HepG2 (cell line): Measurements from ENCODE around the gene C10orf67. TPM values are rescaled to one million over a fixed set of nuclear protein-coding genes. Genes with fewer than 3 reads are reported as not detected.

ENCODE experiments used
- ATAC-seq: fragments of 200-7000 bp; cut with Tn5 transposase; 3 replicates; pipeline ENCODE4 v1.9.1; 2020; ENCODE audit warnings: mild to moderate bottlenecking, moderate library complexity
- BruUV-seq: library from RNA; stranded (reverse); fragments of 400-500 nt; replicated peaks from 2 replicates; lab custom pipeline; 2021; lab: Mats Ljungman, UMichigan
- CTCF ChIA-PET: fragments of 300-600 bp; formaldehyde crosslinking; extraction: SDS; loops from one replicate; lab custom pipeline; 2021; ENCODE audit warnings: low total read pairs, inconsistent platforms, low intra/inter-chr PET ratio; lab: Yijun Ruan, JAX
- POLR2A ChIA-PET: fragments of 350-600 bp; sonication (Branson Sonifier 250); formaldehyde crosslinking; loops from one replicate; lab custom pipeline; 2020; ENCODE audit warnings: antibody characterized with exemption, inconsistent platforms; lab: Yijun Ruan, JAX
- DNase-seq: peaks from one replicate; pipeline ENCODE4 v3.0.0-alpha.2; 2015; ENCODE audit warnings: low spot score
- FAIRE-seq: peaks from 3 replicates; lab custom pipeline; 2011; peaks lifted over from hg19 to GRCh38; lab: Jason Lieb, UNC
- H2AFZ ChIP-seq: one replicate; pipeline ENCODE4 v1.6.1; 2011; ENCODE audit warnings: low read length, inconsistent platforms
- H3K27ac ChIP-seq: fragments of 300-600 bp; 3 replicates; pipeline ENCODE4 v1.8.0; 2011; ENCODE audit warnings: mixed run types, mild to moderate bottlenecking, mixed read lengths, low read length, inconsistent platforms; ENCODE audit not compliant: insufficient read depth; ENCODE audit errors: extremely low read length
- H3K27me3 ChIP-seq, 2 experiments: fragments of 200-600 bp in 1 of 2; 2 replicates in 1 of 2; 3 replicates in 1 of 2; pipeline versions ENCODE4 v1.6.0 to v1.8.0; 2011; ENCODE audit warnings: low read length in 2 of 2, mild to moderate bottlenecking in 2 of 2, moderate library complexity in 2 of 2, inconsistent platforms in 1 of 2; ENCODE audit not compliant: insufficient read depth in 2 of 2, control insufficient read depth in 1 of 2
- H3K36me3 ChIP-seq, 2 experiments: fragments of 200-600 bp in 1 of 2; replicated peaks in 1 of 2; 2 replicates in 1 of 2; 3 replicates in 1 of 2; pipeline versions ENCODE4 v1.5.1 to v1.8.0; 2011; ENCODE audit warnings: low read length in 2 of 2, inconsistent platforms in 1 of 2; ENCODE audit not compliant: insufficient read depth in 2 of 2, control insufficient read depth in 1 of 2
- H3K4me1 ChIP-seq: 2 replicates; pipeline ENCODE4 v1.5.1; 2012; ENCODE audit warnings: low read length, inconsistent platforms; ENCODE audit not compliant: insufficient read depth
- H3K4me2 ChIP-seq: 2 replicates; pipeline ENCODE4 v1.6.0; 2011; ENCODE audit warnings: low read depth, low read length, inconsistent platforms
- H3K4me3 ChIP-seq, 3 experiments: fragments of 200-600 bp in 1 of 3; sonication (generic), shearing (Covaris generic) in 1 of 3; replicated peaks in 1 of 3; 2 replicates each; pipeline ENCODE4 v1.5.1; 2011 to 2016; ENCODE audit warnings: low read length in 3 of 3, inconsistent platforms in 2 of 3, low read depth in 2 of 3, mild to moderate bottlenecking in 2 of 3, control low read depth in 1 of 3, mixed read lengths in 1 of 3; ENCODE audit not compliant: insufficient read depth in 1 of 3
- H3K79me2 ChIP-seq: one replicate; pipeline ENCODE4 v1.6.1; 2011; ENCODE audit warnings: low read length, inconsistent platforms; ENCODE audit not compliant: insufficient read depth
- H3K9ac ChIP-seq: 2 replicates; pipeline ENCODE4 v1.6.0; 2011; ENCODE audit warnings: mild to moderate bottlenecking, low read depth, low read length, inconsistent platforms; ENCODE audit not compliant: insufficient read depth
- H3K9me3 ChIP-seq: 2 replicates; pipeline ENCODE4 v1.5.1; 2012; ENCODE audit warnings: mild to moderate bottlenecking, low read length
- H4K20me1 ChIP-seq: 2 replicates; pipeline ENCODE4 v1.6.0; 2011; ENCODE audit warnings: inconsistent platforms, mild to moderate bottlenecking, low read length, moderate library complexity; ENCODE audit not compliant: insufficient read depth
- ARID2 ChIP-seq: sonication (generic); formaldehyde crosslinking; IDR thresholded peaks from 2 replicates; pipeline ENCODE4 v1.8.1; 2022; ENCODE audit warnings: mild to moderate bottlenecking, missing genetic modification reagents, borderline replicate concordance
- ATF7-NPFF ChIP-seq: sonication (generic); formaldehyde crosslinking; IDR thresholded peaks from 2 replicates; pipeline ENCODE4 v1.8.1; 2023; ENCODE audit warnings: mild to moderate bottlenecking, low read depth, missing genetic modification reagents, moderate library complexity
- HMGXB4 ChIP-seq, 2 experiments: sonication (generic) in 1 of 2; formaldehyde crosslinking in 1 of 2; IDR thresholded peaks; 2 replicates each; pipeline versions ENCODE4 v1.4.0 to v1.6.1; 2018 to 2020; ENCODE audit warnings: missing genetic modification reagents in 2 of 2, borderline replicate concordance in 1 of 2, low read depth in 1 of 2, mild to moderate bottlenecking in 1 of 2, missing biosample characterization in 1 of 2
- HNRNPL ChIP-seq: fragments of 200-400 bp; formaldehyde crosslinking; IDR thresholded peaks from 2 replicates; pipeline ENCODE4 v1.6.1; 2017; ENCODE audit warnings: mild to moderate bottlenecking, low read depth, low read length
- NONO ChIP-seq, 2 experiments: fragments of 450-650 bp in 1 of 2; sonication (generic) in 1 of 2; formaldehyde crosslinking in 1 of 2; IDR thresholded peaks in 1 of 2; conservative IDR thresholded peaks in 1 of 2; 2 replicates each; pipeline versions ENCODE4 v1.6.1 to v1.8.0; 2017 to 2022; ENCODE audit warnings: mild to moderate bottlenecking in 1 of 2, missing genetic modification reagents in 1 of 2, moderate library complexity in 1 of 2
- RFX1 ChIP-seq: fragments of 450-650 bp; IDR thresholded peaks from 2 replicates; pipeline ENCODE4 v1.6.1; 2017
- RORA ChIP-seq: sonication (generic); formaldehyde crosslinking; IDR thresholded peaks from 2 replicates; pipeline ENCODE4 v1.5.0; 2020; ENCODE audit warnings: mild to moderate bottlenecking, missing genetic modification reagents, moderate library complexity
- SMAD3 ChIP-seq: sonication (generic); formaldehyde crosslinking; IDR thresholded peaks from 2 replicates; pipeline ENCODE4 v1.4.0; 2020; ENCODE audit warnings: missing genetic modification reagents
- SOX13 ChIP-seq, 3 experiments: fragments of 450-650 bp in 1 of 3; sonication (generic) in 1 of 3; formaldehyde crosslinking in 1 of 3; IDR thresholded peaks in 2 of 3; conservative IDR thresholded peaks in 1 of 3; 2 replicates each; pipeline versions ENCODE4 v1.5.0 to v1.6.1; 2016 to 2020; ENCODE audit warnings: antibody characterized with exemption in 1 of 3, mild to moderate bottlenecking in 1 of 3, missing compliant biosample characterization in 1 of 3, missing genetic modification reagents in 1 of 3, moderate library complexity in 1 of 3
- SRY ChIP-seq: sonication (generic); formaldehyde crosslinking; IDR thresholded peaks from 2 replicates; pipeline ENCODE4 v1.8.0; 2022; ENCODE audit warnings: mild to moderate bottlenecking, missing genetic modification reagents
- THAP8 ChIP-seq: sonication (generic); formaldehyde crosslinking; IDR thresholded peaks from 2 replicates; pipeline ENCODE4 v1.5.1; 2020; ENCODE audit warnings: missing genetic modification reagents, mild to moderate bottlenecking, borderline replicate concordance
- TP53 ChIP-seq: sonication (generic); formaldehyde crosslinking; conservative IDR thresholded peaks from 2 replicates; pipeline ENCODE4 v1.4.0; 2020; ENCODE audit warnings: missing genetic modification reagents
- ZNF160 ChIP-seq: sonication (generic); formaldehyde crosslinking; IDR thresholded peaks from 2 replicates; pipeline ENCODE4 v1.8.0; 2022; ENCODE audit warnings: mild to moderate bottlenecking, inconsistent platforms, missing genetic modification reagents
- ZNF567 ChIP-seq: sonication (generic); formaldehyde crosslinking; IDR thresholded peaks from 2 replicates; pipeline ENCODE4 v1.8.1; 2023; ENCODE audit warnings: mild to moderate bottlenecking, missing genetic modification reagents, borderline replicate concordance
- ZNF660 ChIP-seq: sonication (generic); formaldehyde crosslinking; IDR thresholded peaks from 2 replicates; pipeline ENCODE4 v1.5.1; 2020; ENCODE audit warnings: mild to moderate bottlenecking, low read depth, missing genetic modification reagents, borderline replicate concordance
- ZNF672 ChIP-seq: sonication (generic); formaldehyde crosslinking; IDR thresholded peaks from 2 replicates; pipeline ENCODE4 v1.8.1; 2022; ENCODE audit warnings: missing genetic modification reagents
- ZNF746 ChIP-seq: sonication (generic); formaldehyde crosslinking; IDR thresholded peaks from 2 replicates; pipeline ENCODE4 v1.8.0; 2022; ENCODE audit warnings: mild to moderate bottlenecking, missing genetic modification reagents
- ZNF761 ChIP-seq: sonication (generic); formaldehyde crosslinking; conservative IDR thresholded peaks from 2 replicates; pipeline ENCODE4 v1.4.0; 2020; ENCODE audit warnings: mild to moderate bottlenecking, missing genetic modification reagents
- ZSCAN20 ChIP-seq: sonication (generic); formaldehyde crosslinking; IDR thresholded peaks from 2 replicates; pipeline ENCODE4 v1.4.0; 2020; ENCODE audit warnings: missing genetic modification reagents, mild to moderate bottlenecking, borderline replicate concordance
- WGBS: methylation state at CpG from one replicate; pipeline ENCODE4 v1.1.6; 2017; ENCODE audit warnings: low lambda C conversion rate; 5-methylcytosine and 5-hydroxymethylcytosine counted together
- in situ Hi-C: cut with HindIII; loops from 2 replicates; pipeline ENCODE4 v1.10.0; 2017; ENCODE audit warnings: low pct_unique_long_range_greater_than_20kb; ENCODE audit not compliant: extremely low pct_ligation_motif_present
- intact Hi-C: fragments of 100-400 bp; cut with micrococcal nuclease; formaldehyde crosslinking; loops from one replicate; pipeline ENCODE4 v1.10.0; 2022; ENCODE audit not compliant: unreplicated experiment
- polyA plus RNA-seq, 8 experiments: library from polyadenylated mRNA; depleted of rRNA in 3 of 8; stranded (reverse) in 7 of 8; unstranded in 1 of 8; fragments of >200 nt; fragmentation: Illumina TruSeq in 4 of 8; extraction: Trizol in 4 of 8; gene quantifications; 2 replicates each; pipeline versions ENCODE4 v1.2.1 to v1.2.3, GENCODE V29; 2011 to 2016; ENCODE audit warnings: low read depth in 4 of 8, missing spikeins in 1 of 8, mixed read lengths in 1 of 8; ENCODE audit not compliant: insufficient read depth in 1 of 8
- total RNA-seq, 5 experiments: library from RNA; depleted of rRNA; stranded (reverse); fragments of >200 nt; fragmentation: Illumina TruSeq; extraction: Trizol; gene quantifications; 2 replicates each; pipeline ENCODE4 v1.2.3, GENCODE V29; 2016; ENCODE audit warnings: low read depth in 1 of 5
- TF ChIP-seq, protein P1 (sequence below): sonication (generic); formaldehyde crosslinking; IDR thresholded peaks from 2 replicates; pipeline ENCODE4 v1.4.0; 2020; ENCODE audit warnings: missing genetic modification reagents, borderline replicate concordance

Gene C10orf67
- total and polyA plus RNA-seq, 2 of the 13 experiments (the other 11 are each of a cell fraction or from before 2014, with no cell fraction given), result not detected

GRCh38 chr10:23342213-23342884 lies 2.2 kb downstream of the C10orf67 start:
- peaks cover 2 to 6% of the 10 kb centered on the region in 2 experiments; a peak in 2 of 5 replicates for H3K27me3 ChIP-seq
- POLR2A ChIA-PET, result no interaction called here
- peaks cover 29% of the 10 kb centered on the region for H3K4me1 ChIP-seq
- no peak overlapping the region for H3K4me2 ChIP-seq
- WGBS, result 37% methylated on average over 10 of the region's 11 CpGs
- FAIRE-seq, result no peak
- no peak overlapping the region for H3K4me3 ChIP-seq
- ATAC-seq, result no peak
- intact Hi-C loops (no loop called here), in situ Hi-C loops (no loop called here)
- H2AFZ ChIP-seq, result no peak overlapping the region
- H4K20me1 ChIP-seq, result no peaks in the 10 kb centered on the region
- no peak for TF ChIP-seq ZNF761
- TF ChIP-seq HNRNPL, result no peak
- no peak for TF ChIP-seq RFX1
- TF ChIP-seq ZNF660 (CRISPR knock-in tag), result no peak
- TF ChIP-seq HMGXB4 (CRISPR knock-in tag; IDR thresholded peaks at IDR 0.05; ENCODE audit: borderline replicate concordance in 1 of 2, low read depth in 1 of 2), result no peak
- TF ChIP-seq ATF7-NPFF (CRISPR knock-in tag), result no peak
- TF ChIP-seq, protein P1, sequence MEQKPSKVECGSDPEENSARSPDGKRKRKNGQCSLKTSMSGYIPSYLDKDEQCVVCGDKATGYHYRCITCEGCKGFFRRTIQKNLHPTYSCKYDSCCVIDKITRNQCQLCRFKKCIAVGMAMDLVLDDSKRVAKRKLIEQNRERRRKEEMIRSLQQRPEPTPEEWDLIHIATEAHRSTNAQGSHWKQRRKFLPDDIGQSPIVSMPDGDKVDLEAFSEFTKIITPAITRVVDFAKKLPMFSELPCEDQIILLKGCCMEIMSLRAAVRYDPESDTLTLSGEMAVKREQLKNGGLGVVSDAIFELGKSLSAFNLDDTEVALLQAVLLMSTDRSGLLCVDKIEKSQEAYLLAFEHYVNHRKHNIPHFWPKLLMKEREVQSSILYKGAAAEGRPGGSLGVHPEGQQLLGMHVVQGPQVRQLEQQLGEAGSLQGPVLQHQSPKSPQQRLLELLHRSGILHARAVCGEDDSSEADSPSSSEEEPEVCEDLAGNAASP (CRISPR knock-in tag), result no peak
- TF ChIP-seq ZSCAN20, result no peak
- no peak for TF ChIP-seq ARID2 (CRISPR knock-in tag)
- no peak for TF ChIP-seq ZNF567 (CRISPR knock-in tag)
- TF ChIP-seq SOX13 (IDR thresholded peaks at IDR 0.05), result no peak
- TF ChIP-seq SOX13 (CRISPR knock-in tag; conservative IDR thresholded peaks at IDR 0.05 in 1 of 2, IDR thresholded peaks at IDR 0.05 in 1 of 2), result no peak
- TF ChIP-seq SRY (CRISPR knock-in tag), result no peak
- no peak for TF ChIP-seq RORA (CRISPR knock-in tag)
- no peak for TF ChIP-seq ZNF672 (CRISPR knock-in tag)
- no peak for TF ChIP-seq TP53
- TF ChIP-seq ZNF746, result no peak
- TF ChIP-seq NONO (IDR thresholded peaks at IDR 0.05), result no peak
- no peak for TF ChIP-seq NONO (CRISPR knock-in tag; conservative IDR thresholded peaks at IDR 0.05)
- TF ChIP-seq THAP8 (CRISPR knock-in tag), result no peak
- TF ChIP-seq SMAD3 (CRISPR knock-in tag), result no peak
- TF ChIP-seq ZNF160, result no peak
- TF ChIP-seq, all 625 proteins: peak for 0
- H3K36me3 ChIP-seq, result no peaks in the 10 kb centered on the region
- H3K79me2 ChIP-seq, result no peaks in the 10 kb centered on the region
- no peak for DNase-seq
- H3K27ac ChIP-seq, result no peak overlapping the region
- no peaks in the 10 kb centered on the region for H3K9me3 ChIP-seq
- CTCF ChIA-PET, result no interaction called here
- BruUV-seq, result no TSS peak
- H3K9ac ChIP-seq, result no peak overlapping the region
